GM12878 (cell line): ENCODE results near the gene SNX8.

Experiments
- EP300 ChIP-seq, 2 experiments: fragments of 150-350 bp in 1 of 2; IDR thresholded peaks; 2 replicates each; pipeline ENCODE4 v1.6.1; 2011 to 2012; ENCODE audit warnings: low read depth in 2 of 2, low read length in 2 of 2, borderline replicate concordance in 1 of 2, improper control_type of control experiment in 1 of 2, inconsistent platforms in 1 of 2; ENCODE audit not compliant: control insufficient read depth in 1 of 2
- EZH2 ChIP-seq: IDR thresholded peaks from 2 replicates; pipeline ENCODE4 v1.6.1; 2012; ENCODE audit warnings: low read depth, mild to moderate bottlenecking, control low read depth, inconsistent platforms, low read length, borderline replicate concordance; ENCODE audit not compliant: control insufficient read depth
- HCFC1 ChIP-seq: fragments of 150-350 bp; IDR thresholded peaks from 2 replicates; pipeline ENCODE4 v1.6.1; 2014; ENCODE audit warnings: low read length
- NFIC ChIP-seq: IDR thresholded peaks from 2 replicates; pipeline ENCODE4 v1.6.1; 2012; ENCODE audit warnings: low read depth, mild to moderate bottlenecking, inconsistent platforms, low read length, moderate library complexity
- NRF1 ChIP-seq: conservative IDR thresholded peaks from 2 replicates; pipeline ENCODE4 v1.6.1; 2011; ENCODE audit warnings: mild to moderate bottlenecking, low read depth, low read length, improper control_type of control experiment
- POLR2AphosphoS5 ChIP-seq: IDR thresholded peaks from 2 replicates; pipeline ENCODE4 v1.6.1; 2011; ENCODE audit warnings: mild to moderate bottlenecking, low read length, inconsistent platforms
- TF ChIP-seq, protein P1 (sequence below), 3 experiments: IDR thresholded peaks in 2 of 3; conservative IDR thresholded peaks in 1 of 3; 2 replicates each; pipeline ENCODE4 v1.5.1; 2011; ENCODE audit warnings: low read depth in 3 of 3, low read length in 3 of 3, mild to moderate bottlenecking in 3 of 3, control low read depth in 2 of 3, moderate library complexity in 2 of 3, inconsistent platforms in 1 of 3, mixed read lengths in 1 of 3; ENCODE audit not compliant: control insufficient read depth in 2 of 3, insufficient read depth in 1 of 3; ENCODE audit errors: extremely low read depth in 1 of 3
- TF ChIP-seq, protein P2 (sequence below): IDR thresholded peaks from 2 replicates; pipeline ENCODE4 v1.6.1; 2011; ENCODE audit warnings: borderline replicate concordance, low read depth, mild to moderate bottlenecking, moderate library complexity, low read length; ENCODE audit not compliant: insufficient read depth, poor library complexity, severe bottlenecking

DNA sequence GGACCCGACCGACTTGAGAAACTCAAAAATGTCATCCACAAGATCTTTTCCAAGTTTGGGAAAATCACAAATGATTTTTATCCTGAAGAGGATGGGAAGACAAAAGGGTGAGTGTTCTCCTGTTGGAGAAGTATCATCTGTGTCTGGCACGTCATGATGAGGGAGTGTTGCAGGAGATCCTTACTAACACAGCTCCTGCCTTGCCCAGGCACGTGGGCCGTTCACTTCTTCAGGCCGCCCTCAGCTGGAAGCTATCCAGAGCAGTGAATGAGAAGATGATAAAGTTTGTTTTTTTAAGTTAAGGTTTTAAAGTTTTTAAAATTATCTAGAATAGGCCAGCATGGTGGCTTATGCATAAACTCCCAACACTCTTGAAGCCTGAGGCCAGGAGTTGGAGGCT, 46.6 kb upstream of the SNX8 start:
- TF ChIP-seq, protein P1, sequence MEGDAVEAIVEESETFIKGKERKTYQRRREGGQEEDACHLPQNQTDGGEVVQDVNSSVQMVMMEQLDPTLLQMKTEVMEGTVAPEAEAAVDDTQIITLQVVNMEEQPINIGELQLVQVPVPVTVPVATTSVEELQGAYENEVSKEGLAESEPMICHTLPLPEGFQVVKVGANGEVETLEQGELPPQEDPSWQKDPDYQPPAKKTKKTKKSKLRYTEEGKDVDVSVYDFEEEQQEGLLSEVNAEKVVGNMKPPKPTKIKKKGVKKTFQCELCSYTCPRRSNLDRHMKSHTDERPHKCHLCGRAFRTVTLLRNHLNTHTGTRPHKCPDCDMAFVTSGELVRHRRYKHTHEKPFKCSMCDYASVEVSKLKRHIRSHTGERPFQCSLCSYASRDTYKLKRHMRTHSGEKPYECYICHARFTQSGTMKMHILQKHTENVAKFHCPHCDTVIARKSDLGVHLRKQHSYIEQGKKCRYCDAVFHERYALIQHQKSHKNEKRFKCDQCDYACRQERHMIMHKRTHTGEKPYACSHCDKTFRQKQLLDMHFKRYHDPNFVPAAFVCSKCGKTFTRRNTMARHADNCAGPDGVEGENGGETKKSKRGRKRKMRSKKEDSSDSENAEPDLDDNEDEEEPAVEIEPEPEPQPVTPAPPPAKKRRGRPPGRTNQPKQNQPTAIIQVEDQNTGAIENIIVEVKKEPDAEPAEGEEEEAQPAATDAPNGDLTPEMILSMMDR (IDR thresholded peaks at IDR 0.05 in 2 of 3, conservative IDR thresholded peaks at IDR 0.05 in 1 of 3; ENCODE audit: control insufficient read depth in 2 of 3, extremely low read depth in 1 of 3, insufficient read depth in 1 of 3, low read depth in 3 of 3, low read length in 3 of 3), result no peak
- no peak for TF ChIP-seq EP300 (IDR thresholded peaks at IDR 0.05; ENCODE audit: borderline replicate concordance in 1 of 2, control insufficient read depth in 1 of 2, low read depth in 2 of 2, low read length in 2 of 2)
- TF ChIP-seq, protein P2, sequence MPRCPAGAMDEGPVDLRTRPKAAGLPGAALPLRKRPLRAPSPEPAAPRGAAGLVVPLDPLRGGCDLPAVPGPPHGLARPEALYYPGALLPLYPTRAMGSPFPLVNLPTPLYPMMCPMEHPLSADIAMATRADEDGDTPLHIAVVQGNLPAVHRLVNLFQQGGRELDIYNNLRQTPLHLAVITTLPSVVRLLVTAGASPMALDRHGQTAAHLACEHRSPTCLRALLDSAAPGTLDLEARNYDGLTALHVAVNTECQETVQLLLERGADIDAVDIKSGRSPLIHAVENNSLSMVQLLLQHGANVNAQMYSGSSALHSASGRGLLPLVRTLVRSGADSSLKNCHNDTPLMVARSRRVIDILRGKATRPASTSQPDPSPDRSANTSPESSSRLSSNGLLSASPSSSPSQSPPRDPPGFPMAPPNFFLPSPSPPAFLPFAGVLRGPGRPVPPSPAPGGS, result no peak
- TF ChIP-seq HCFC1, result no peak
- no peak for TF ChIP-seq EZH2
- TF ChIP-seq NRF1, result no peak
- no peak for TF ChIP-seq NFIC
- TF ChIP-seq POLR2AphosphoS5, result no peak
